Endothelial cell (in vitro differentiated cells): Measurements from ENCODE around the gene KRTAP10-7. TPM values are rescaled to one million over a fixed set of nuclear protein-coding genes. Genes with fewer than 3 reads are reported as not detected.
"Not testable (repeated sequence)": the region's sequence is repeated elsewhere in the genome, so short reads cannot be mapped to it uniquely, and the experiment has no call there.

ENCODE experiments used
- DNase-seq: peaks from one replicate; pipeline ENCODE4 v3.0.0; 2021; ENCODE audit warnings: low spot score
- H3K27ac Mint-ChIP-seq: one replicate; pipeline ENCODE4 v1.8.0; 2021; ENCODE audit warnings: mixed read lengths, inconsistent platforms; ENCODE audit not compliant: unreplicated experiment
- H3K27me3 Mint-ChIP-seq: one replicate; pipeline ENCODE4 v1.8.0; 2021; ENCODE audit warnings: mild to moderate bottlenecking, moderate library complexity, mixed read lengths, inconsistent platforms; ENCODE audit not compliant: unreplicated experiment
- H3K36me3 Mint-ChIP-seq: one replicate; pipeline ENCODE4 v1.8.0; 2021; ENCODE audit warnings: mild to moderate bottlenecking, low read depth, mixed read lengths, inconsistent platforms; ENCODE audit not compliant: unreplicated experiment
- H3K4me1 Mint-ChIP-seq: one replicate; pipeline ENCODE4 v1.8.0; 2021; ENCODE audit warnings: mild to moderate bottlenecking, mixed read lengths, inconsistent platforms; ENCODE audit not compliant: unreplicated experiment
- H3K4me3 Mint-ChIP-seq: one replicate; pipeline ENCODE4 v1.8.0; 2021; ENCODE audit warnings: mild to moderate bottlenecking, mixed read lengths, inconsistent platforms; ENCODE audit not compliant: unreplicated experiment
- H3K9me3 Mint-ChIP-seq: one replicate; pipeline ENCODE4 v1.8.0; 2021; ENCODE audit warnings: mixed read lengths, inconsistent platforms; ENCODE audit not compliant: unreplicated experiment
- total RNA-seq: library from RNA; stranded (reverse); fragmentation: NEBNext Ultra II Directional; extraction: Animal tissue kit (Norgen Biotek cat#: 25700); gene quantifications from one replicate; pipeline ENCODE4 v1.2.1, GENCODE V29; 2021; ENCODE audit not compliant: unreplicated experiment
- TF ChIP-seq, protein P1 (sequence below): fragments of 200-600 bp; sonication (generic); IDR thresholded peaks from one replicate; pipeline ENCODE4 v1.5.0; 2021; ENCODE audit warnings: antibody characterized with exemption; ENCODE audit not compliant: unreplicated experiment

The KRTAP10-7 gene
- total RNA-seq, 1 donor from 2014 or later: not detected

DNA sequence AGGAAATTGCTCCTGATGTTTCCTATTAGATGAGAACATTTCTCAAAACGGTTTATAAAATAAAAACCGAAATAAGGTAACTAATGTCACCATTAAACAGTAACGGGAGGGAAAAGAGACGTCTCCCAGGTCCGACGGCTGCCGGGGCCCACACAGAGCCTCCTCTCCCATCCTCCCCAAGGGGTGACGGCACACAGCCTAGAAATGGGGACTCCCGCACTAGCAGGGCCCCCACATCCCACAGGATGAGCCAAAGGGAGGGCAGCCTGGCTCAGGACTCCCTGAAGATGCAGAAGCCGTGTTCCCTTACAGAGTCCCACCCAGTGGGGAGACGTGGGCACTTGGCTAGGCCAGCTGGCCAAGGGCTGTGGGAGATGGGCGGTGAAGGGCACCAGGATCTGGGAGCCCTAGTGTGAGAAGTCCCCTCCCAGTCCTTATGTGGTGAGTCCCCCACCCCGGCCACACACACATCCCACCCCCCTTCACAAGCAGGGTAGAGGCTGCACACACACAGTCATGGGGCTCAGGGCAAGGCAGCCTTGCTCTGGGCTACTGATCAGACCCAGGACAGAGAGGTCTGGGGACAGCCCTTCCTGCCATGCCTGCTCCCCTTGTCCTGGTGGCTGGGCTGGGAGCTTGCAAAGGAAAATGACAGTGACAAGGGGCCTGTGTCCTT lies 45.1 kb upstream of the KRTAP10-7 start:
- Mint-ChIP-seq H3K36me3 (no peaks in the 10 kb centered on the region), H3K4me3 (no peak overlapping the region), H3K27me3 (peaks cover 9% of the 10 kb centered on the region), H3K9me3 (no peaks in the 10 kb centered on the region), H3K27ac (no peak overlapping the region), H3K4me1 (peaks cover 4% of the 10 kb centered on the region)
- DNase-seq: no peak
- TF ChIP-seq, protein P1, sequence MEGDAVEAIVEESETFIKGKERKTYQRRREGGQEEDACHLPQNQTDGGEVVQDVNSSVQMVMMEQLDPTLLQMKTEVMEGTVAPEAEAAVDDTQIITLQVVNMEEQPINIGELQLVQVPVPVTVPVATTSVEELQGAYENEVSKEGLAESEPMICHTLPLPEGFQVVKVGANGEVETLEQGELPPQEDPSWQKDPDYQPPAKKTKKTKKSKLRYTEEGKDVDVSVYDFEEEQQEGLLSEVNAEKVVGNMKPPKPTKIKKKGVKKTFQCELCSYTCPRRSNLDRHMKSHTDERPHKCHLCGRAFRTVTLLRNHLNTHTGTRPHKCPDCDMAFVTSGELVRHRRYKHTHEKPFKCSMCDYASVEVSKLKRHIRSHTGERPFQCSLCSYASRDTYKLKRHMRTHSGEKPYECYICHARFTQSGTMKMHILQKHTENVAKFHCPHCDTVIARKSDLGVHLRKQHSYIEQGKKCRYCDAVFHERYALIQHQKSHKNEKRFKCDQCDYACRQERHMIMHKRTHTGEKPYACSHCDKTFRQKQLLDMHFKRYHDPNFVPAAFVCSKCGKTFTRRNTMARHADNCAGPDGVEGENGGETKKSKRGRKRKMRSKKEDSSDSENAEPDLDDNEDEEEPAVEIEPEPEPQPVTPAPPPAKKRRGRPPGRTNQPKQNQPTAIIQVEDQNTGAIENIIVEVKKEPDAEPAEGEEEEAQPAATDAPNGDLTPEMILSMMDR: no peak

DNA sequence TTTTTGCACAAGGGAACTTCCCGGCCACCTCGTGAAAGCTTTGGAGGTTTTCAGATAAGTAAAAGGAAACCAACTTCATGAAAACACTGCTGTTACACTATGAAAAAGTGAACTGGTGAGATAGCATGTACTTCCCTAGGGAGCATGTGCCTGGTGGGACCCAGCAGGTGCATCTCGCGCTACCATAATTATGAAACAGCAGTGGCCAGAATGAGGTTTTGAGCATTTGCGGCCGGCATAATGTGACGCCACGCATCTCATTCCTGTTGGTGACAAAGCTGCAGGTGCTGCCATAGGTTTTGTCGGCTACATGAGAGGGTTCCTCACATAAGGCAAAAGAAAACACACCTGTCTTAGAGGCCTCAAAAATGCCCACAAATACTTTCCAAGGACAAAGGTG lies 43.5 kb upstream of the KRTAP10-7 start:
- Mint-ChIP-seq H3K36me3 (no peaks in the 10 kb centered on the region), H3K4me3 (no peak overlapping the region), H3K27ac (no peak overlapping the region), H3K4me1 (peaks cover 4% of the 10 kb centered on the region), H3K27me3 (peaks cover 7% of the 10 kb centered on the region), H3K9me3 (no peaks in the 10 kb centered on the region)
- TF ChIP-seq, protein P1: no peak
- no peak for DNase-seq

DNA sequence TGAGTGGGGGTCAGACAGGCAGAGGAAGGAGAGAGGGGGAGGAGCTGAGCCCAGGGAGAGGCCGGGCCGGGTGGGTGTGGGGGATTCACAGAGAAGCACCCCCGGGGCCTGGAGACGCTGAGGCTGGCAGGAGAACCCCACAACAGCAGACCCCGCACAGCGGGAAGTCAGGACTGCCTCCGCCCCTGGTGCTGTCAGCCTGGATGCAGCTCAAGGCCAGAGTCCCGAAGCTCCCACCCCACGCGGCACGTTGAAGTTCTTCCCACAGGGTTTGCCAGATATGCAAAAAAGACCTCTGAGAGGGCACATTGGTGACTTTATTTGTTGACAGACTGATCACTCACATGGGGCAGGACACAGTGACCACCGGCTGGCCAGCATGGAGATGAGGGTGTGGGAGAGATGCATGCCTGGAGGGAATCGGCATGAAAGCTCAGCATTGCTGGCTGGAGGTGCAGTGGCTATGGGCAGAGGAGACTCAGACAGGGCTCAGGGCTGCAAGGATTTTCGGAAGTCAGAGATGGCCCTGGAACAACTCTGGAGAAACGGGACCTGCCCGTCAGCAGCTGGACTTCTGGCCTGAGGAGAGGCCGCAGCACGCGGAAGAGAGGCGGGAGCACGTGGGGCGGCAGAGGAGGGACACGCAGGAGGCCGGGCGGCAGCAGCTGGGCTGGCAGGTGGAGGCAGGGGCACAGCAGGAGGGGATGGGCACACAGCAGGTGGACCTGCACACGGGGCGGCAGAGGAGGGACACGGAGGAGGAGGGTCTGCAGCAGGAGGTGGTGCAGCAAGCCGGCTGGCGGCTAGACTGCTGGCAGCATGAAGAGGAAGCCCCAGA lies 42.7 kb upstream of the KRTAP10-7 start:
- no peak overlapping the region for H3K4me3 Mint-ChIP-seq
- no peaks in the 10 kb centered on the region for H3K36me3 Mint-ChIP-seq
- no peak overlapping the region for H3K27ac Mint-ChIP-seq
- TF ChIP-seq, protein P1: no peak
- H3K4me1 Mint-ChIP-seq: peaks cover 4% of the 10 kb centered on the region
- no peak for DNase-seq
- peaks cover 4% of the 10 kb centered on the region for H3K9me3 Mint-ChIP-seq
- peaks cover 9% of the 10 kb centered on the region for H3K27me3 Mint-ChIP-seq

DNA sequence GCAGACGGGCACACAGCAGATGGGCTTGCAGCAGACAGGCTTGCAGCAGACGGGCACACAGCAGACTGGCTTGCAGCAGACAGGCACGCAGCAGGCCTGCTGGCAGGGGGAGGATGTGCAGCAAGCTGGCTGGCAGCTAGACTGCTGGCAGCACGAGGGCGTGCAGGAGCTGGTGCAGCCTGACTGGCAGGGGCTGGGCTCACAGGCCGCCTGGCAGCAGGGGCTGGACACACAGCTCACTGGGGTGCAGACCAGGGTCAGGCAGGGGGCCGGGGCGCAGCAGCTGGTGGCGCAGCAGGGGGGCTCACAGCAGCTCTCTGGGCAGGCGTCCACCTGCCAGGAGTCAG lies 42.1 kb upstream of the KRTAP10-7 start:
- not testable (repeated sequence) for H3K4me3 Mint-ChIP-seq, H3K27me3 Mint-ChIP-seq

DNA sequence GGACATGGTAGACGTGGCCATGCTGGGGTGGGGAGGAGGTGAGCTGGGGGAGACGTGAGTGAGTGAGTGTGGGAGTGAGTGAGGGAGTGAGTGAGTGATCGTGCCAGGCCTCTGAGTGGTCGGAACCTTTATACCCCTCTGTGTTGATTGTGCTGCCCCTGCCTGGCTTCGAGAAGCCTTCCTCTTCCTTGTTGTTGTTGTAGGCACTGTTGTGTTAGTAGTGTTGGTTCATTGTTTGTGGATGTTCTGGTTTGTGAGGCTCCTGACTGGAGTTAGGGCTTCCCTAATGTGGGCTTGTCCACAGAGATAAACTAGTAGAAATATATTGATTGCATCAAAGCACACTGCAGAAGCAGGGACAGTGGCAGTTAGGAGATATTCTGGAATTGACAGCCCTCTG lies 41.7 kb upstream of the KRTAP10-7 start, which contains the start of gene KRTAP10-3:
Gene KRTAP10-3 (minus strand): TSS at position 101 of the 400 bp plus-strand sequence. CDS start 80 bp downstream, at position 21.
- H3K4me3 Mint-ChIP-seq: no peak within 1 kb of the TSS
- peaks cover 4% of the 10 kb centered on the region for H3K9me3 Mint-ChIP-seq
- peaks cover 9% of the 10 kb centered on the region for H3K27me3 Mint-ChIP-seq
- no peaks in the 10 kb centered on the region for H3K36me3 Mint-ChIP-seq
- TF ChIP-seq, protein P1: no peak
- peaks cover 4% of the 10 kb centered on the region for H3K4me1 Mint-ChIP-seq
- no peak within 1 kb of the TSS for H3K27ac Mint-ChIP-seq
- no peak for DNase-seq

More for the DNA sequence above, 42.1 kb upstream of the KRTAP10-7 start:
- H3K36me3 Mint-ChIP-seq, H3K4me1 Mint-ChIP-seq, DNase-seq, H3K27ac Mint-ChIP-seq, H3K9me3 Mint-ChIP-seq: not testable (repeated sequence)
